HG02763 (cell line): ENCODE data around the gene TOP3B.
"Not testable (repeated sequence)": the region's sequence is repeated elsewhere in the genome, so short reads cannot be mapped to it uniquely, and the experiment has no call there.

Experiments used
- ATAC-seq: cut with Tn5 transposase; IDR thresholded peaks from one replicate; pipeline ENCODE4 v1.9.1; 2021; ENCODE audit warnings: mild to moderate bottlenecking, moderate library complexity; ENCODE audit not compliant: unreplicated experiment

The TOP3B gene

DNA sequence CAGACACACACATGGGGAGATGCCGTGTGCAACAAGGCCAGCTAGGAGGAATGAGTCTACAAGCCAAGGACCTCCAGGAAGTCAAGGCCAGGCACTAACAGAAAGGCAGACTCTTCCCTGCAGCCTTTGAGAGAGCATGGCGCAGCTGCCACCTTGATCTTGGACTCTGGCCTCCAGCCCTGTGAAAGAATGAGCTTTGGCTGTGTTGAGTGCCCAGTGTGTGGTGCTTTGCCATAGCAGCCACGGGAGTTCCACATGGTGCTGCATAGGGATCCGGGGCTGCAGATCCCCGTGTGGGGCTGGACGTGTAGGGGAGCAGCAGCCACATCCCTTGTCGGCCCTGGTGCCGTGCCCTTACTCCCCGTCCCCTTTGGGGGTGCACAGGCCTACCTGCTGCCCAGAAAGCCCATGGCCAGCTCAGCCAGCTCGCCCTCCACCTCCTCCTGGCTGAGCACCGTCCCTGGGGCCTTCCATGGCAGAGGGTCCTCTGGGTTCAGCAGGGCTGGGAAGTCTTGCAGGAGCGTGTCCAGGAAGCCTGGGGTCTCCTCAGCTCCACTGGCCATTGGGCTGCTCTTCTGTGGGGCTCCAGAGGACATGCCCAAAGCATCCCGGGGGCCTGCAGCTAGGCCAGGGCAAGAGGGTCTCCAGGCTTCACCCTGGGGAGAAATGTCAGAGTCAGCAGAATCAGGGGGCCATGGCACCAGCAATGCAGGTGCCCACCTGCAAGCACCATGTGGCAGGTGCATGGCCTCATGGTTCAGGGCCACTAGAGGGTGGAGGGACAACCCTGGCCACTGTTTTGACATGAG, 36.9 kb downstream of the TOP3B start:
- no peak for ATAC-seq

GRCh38 chr22:21944871-21945270, 37.7 kb downstream of the TOP3B start:
- ATAC-seq, result no peak

DNA sequence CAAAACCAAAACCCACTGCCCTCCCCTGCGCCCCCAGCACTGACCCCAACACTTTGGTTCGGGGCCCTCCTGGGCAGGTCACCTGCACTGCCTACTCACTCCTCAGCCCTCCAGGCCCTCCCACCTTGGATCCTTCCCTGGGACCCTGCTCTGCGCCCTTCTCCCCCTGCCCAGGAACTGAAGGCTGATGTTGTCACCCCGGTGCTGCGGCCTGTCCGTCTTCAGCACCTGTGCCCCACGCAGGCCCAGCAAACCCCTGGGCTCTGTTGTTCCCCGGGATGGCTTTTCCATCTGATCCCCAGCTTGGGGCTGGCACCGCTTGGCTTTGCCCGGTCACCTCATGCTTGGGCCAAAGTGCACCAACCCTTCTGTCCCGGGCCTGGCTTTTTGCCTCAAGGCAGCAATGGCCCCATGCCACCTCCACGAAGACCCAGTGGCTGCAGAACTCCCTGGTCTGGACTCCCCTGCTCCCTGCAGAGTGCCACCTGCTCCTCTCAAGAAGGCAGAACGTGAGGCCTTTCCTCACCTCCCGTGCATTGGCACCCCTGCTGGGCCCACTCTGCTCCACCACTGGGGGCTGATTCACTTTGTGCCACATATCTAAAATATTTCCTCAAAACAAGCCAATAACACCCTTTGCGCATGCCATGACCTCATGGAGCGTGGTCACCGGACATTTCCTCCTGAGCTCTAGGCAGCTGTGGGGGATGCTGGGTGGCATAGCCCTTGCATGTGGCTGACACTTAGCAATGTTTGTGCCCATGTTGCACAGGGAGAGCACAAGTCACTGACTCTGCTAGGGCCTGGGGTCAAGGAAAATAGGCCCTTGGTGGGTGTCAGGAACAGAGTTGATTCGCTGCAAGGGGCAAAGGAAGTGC, 38.8 kb downstream of the TOP3B start:
- ATAC-seq, result no peak

GRCh38 chr22:21942407-21943343, 39.9 kb downstream of the TOP3B start:
- ATAC-seq, result no peak

GRCh38 chr22:21941921-21942320, 40.7 kb downstream of the TOP3B start:
- ATAC-seq, result no peak

DNA sequence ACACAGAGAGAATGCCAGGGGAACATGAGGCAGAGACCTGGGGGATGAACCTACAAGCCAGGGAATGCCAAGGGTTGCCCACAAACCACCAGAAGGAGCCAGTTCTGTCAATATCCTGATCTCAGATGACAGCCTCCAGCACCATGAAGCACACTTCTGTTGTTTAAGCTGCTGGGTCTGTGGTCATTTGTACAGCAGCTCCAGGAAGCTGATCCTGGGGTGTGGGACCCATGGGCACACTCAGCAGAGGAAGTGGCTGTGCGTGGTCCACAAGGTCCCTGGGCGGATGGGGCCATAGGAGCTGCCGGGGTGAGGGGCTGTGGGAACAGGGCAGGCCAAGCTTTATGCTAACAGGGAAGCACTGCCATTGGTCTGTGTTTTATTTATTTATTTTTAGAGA, 42.1 kb downstream of the TOP3B start:
- no peak for ATAC-seq

DNA sequence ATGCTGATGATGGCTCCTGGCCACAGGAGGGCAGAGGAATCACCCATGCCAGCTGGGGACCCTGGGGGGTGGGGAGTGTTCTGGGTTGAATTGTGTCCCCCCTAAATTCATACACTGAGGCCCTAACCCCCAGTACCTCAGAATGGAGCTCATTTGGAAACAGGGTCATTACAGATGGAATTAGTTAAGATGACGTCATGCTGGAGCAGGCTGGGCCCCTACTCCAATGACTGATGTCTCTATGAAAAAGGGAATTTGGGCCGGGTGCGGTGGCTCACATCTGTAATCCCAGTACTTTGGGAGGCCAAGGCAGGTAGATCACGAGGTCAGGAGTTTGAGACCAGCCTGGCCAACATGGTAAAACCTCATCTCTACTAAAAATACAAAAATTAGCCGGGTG, 42.7 kb downstream of the TOP3B start:
- ATAC-seq, result not testable (repeated sequence)

- no peak for ATAC-seq
Observed at GRCh38 chr22:21939461-21939913, 43.1 kb downstream of the TOP3B start.

- no peak for ATAC-seq
Observed at GRCh38 chr22:21938906-21939305, 43.7 kb downstream of the TOP3B start.

DNA sequence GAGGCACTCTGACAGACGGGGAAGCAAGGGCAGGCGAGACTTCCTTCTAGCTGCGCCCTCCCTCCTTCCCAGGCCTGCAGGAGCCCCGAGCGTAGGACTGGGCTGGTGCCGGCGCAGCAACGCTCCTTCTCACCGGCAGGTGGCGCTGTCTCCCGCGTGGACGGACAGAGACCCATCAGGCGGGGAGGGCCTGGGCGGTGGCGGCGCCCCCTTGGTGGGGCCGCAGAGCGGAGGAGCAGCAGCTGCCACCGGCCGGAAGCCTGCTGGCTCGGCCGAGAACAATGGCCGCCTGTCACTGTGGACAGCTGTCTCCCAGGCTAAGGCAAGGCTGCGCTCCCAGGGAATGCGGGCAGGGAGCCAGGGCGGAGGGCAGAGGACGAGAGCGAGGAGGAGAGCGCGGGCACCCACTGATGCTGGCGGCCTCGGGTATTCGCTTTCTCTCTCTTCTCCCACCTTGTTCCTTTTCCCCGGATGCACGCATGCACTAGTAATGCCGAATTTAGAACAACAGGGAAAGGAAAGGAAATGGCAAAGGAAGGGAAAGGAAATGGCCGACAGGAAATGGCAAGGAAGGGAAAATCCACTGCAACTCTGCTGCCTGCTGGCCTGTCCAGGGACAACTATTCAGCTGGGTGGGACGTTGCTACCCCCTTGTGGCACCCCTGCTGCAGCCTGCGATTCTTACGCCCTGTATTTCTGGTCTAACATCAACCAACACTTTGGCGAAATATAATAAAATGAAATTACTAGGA, 44.3 kb downstream of the TOP3B start:
- peak; percentile 91 for ATAC-seq

DNA sequence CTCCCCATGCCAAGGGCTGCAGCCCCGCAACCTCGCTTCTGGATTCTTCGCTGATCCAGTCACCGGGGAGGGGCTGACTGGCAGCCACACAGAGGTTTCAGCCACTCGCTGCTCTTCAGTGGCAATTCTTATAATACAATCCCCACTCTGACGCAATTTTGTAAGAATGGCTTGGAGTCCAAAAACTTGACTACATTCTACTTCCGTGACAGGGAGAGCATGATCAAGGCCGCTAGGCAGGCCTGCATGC, 44.8 kb downstream of the TOP3B start:
- no peak for ATAC-seq

DNA sequence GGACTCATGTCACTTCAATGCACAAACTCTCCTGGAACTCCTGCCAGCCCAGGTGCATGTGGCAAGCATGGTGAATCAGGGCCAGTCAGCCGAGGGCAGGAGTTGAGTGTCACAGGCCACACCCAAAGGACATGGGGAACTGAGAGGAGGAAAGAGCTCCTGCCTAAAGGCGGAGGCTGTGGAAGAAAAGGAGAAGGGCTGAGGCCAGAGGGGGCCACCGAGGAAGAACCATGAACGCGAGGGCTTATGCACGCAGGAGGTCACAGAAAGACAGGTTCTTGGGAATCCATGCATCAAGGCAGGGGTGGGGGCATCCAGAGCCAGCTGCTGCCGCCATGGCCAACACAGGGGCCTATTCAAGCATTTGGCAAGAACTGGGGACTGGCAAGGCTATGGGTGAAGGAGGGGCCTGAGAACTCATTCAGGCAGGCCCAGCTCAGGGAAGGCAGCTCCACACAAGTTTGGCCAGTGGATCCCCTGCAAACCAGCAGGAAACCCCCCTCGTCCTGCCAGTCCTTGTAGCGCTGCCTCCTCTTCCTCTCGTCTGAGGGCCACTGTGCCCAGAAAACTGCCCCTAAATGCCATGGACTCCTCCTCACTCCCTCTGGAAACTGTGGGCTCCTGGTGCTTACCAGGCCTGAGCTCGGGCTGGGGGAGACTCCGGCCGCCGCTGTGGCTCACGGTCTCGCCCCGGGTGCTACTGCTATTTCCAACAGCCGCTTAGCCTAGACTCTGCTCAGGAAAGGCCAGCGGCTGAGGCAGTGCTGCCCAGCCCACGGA, 45.4 kb downstream of the TOP3B start:
- no peak for ATAC-seq

DNA sequence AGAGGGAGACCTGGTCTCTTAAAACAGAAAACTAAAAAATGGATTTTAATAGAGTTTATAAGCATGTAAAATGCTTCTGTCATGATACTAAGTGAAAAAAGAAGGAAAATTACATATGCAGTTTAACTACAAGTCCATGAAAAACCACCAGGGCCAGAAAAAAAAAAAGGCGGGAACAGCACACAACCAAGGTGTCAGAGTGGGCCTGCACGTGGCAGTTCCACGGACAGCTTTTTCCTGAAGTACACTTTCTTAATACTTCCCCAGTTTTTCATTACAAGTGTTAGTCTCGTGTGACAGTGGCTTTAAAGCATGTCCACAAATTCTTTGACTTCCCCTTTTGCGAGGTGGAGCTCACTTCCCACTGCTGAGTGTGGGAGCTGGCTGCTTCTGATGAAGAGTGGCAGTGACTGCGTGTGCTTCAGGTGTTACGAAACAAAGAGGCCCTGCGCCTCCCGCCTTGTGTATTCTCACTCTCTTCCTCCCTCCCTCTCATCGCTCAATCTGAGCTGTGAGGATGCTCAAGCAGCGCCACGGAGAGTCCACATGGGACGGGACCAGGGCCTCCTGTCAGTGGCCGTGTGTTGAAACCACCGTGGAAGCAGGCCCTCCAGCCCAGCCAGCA, 46.3 kb downstream of the TOP3B start:
- ATAC-seq, result no peak

GRCh38 chr22:21933910-21934309, 48.7 kb downstream of the TOP3B start:
- ATAC-seq, result no peak

DNA sequence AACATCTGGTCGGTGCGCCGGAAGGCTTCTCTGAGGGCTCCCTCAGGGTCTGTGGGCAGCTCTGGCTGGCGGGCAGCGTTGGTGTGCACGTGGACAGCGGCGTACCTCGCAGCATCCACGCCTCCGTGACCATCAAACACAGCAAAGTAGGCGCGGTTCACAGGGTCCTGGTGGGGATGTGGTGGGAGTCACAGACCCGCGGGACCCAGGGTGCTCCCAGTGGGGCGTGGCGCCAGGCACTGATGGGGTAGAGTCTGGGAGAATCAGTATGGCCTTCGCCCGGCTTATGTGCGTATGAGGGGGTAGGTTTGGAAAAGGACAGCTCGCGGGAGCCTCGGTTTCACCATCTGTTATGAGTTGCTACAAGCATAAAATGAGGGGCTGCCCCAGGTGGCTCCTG, 49.2 kb downstream of the TOP3B start:
- no peak for ATAC-seq

DNA sequence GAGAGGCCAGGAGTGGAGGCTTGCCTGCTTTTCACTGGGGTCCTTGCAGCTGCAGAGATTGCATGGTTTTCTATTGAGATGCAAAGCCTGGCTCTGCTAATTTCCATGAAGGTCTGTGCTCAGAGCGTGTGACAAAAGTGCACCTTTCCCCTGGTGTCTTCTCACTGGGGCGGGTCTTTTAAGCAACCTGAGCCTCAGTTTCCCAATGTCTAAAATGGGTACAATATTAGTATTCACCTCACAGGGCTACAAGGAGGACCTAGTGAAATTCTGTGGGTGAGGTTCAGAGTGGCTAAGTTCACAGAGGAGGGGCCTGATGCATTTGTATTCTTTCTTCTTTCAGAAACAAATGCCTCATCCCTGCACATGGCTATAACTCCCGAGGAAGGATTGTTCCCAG, 50.2 kb downstream of the TOP3B start:
- no peak for ATAC-seq

DNA sequence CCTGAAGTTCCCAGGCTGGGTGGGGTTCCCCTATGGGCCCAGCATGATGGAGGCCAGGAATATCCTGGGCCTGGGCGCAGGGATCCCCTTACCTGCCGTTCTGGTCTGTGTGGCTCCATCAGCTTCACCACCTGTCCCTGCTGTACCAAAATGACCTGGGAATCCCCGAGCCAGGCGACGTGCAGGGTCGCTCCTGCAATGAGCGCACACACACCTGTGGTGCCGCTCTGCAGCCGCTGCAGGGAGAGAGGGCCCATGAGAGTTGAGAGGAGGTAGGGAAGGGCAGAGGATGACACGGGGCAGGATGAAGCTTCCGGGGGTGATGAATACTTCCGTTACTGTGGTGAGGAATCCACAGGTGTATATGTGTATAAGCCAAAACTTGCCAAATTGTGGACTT, 51.5 kb downstream of the TOP3B start:
- no peak for ATAC-seq

- no peak for ATAC-seq
Observed at GRCh38 chr22:21929253-21929652, 53.3 kb downstream of the TOP3B start.

DNA sequence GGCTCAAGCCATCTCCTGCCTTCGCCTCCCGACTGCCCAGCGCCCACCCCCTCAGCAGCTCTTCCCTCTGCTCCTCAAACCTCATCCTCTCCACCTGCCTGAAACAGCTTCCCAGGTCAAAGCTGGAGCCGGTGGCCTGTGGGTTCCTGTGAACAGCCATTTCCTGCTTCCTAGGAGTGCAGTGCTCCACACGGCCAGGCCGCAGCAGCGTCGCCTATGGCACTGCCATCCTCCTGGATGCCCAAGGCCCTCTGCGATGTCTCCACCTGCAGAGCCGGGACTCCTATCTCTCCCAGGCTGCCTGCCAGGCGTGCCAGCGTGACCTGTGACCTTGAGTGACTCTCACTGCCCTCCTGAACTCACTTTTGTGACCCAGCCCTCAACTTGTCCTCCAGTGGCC, 54.5 kb downstream of the TOP3B start:
- no peak for ATAC-seq
